ENCODE measurements around the gene JMJD1C. TPM values are rescaled to one million over a fixed set of nuclear protein-coding genes. Genes with fewer than 3 reads are reported as not detected.
A peak's percentile ranks its signal among the peaks of the same experiment; 100 is the strongest.
"Not testable (repeated sequence)": the region's sequence is repeated elsewhere in the genome, so short reads cannot be mapped to it uniquely, and the experiment has no call there.

JMJD1C gene
- total RNA-seq, 1 donor from 2014 or later: 84.2 TPM

DNA sequence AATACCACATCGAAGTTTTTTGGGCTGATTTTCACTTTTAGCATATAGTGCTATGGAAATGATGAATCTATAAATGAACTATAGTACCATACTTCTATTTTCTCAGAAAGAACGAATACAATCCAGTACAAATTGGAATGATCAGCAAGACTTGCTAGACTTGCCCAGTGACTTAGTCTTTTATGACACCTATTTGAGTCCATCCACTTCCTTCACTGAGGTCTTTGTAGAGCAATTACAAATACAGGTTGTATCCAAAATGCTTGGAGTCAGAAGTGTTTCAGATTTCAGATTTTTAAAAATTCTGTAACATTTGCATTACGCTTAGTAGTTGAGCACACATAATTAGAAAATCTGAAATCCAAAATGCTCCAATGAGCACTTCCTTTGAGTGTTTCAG lies 228.4 kb downstream of the JMJD1C start:
- Histone ChIP-seq H3K36me3 (no peaks in the 10 kb centered on the region), H3K9me3 (no peaks in the 10 kb centered on the region), H3K27me3 (no peaks in the 10 kb centered on the region), H3K4me1 (peaks cover 28% of the 10 kb centered on the region), H3K27ac (no peak overlapping the region), H3K4me3 (no peak overlapping the region)
- ATAC-seq (no peak), DNase-seq (no peak)
- TF ChIP-seq, protein P1, sequence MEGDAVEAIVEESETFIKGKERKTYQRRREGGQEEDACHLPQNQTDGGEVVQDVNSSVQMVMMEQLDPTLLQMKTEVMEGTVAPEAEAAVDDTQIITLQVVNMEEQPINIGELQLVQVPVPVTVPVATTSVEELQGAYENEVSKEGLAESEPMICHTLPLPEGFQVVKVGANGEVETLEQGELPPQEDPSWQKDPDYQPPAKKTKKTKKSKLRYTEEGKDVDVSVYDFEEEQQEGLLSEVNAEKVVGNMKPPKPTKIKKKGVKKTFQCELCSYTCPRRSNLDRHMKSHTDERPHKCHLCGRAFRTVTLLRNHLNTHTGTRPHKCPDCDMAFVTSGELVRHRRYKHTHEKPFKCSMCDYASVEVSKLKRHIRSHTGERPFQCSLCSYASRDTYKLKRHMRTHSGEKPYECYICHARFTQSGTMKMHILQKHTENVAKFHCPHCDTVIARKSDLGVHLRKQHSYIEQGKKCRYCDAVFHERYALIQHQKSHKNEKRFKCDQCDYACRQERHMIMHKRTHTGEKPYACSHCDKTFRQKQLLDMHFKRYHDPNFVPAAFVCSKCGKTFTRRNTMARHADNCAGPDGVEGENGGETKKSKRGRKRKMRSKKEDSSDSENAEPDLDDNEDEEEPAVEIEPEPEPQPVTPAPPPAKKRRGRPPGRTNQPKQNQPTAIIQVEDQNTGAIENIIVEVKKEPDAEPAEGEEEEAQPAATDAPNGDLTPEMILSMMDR (IDR thresholded peaks at IDR 0.05): no peak
- intact Hi-C loops (cut with DNase I): no loop called here

DNA sequence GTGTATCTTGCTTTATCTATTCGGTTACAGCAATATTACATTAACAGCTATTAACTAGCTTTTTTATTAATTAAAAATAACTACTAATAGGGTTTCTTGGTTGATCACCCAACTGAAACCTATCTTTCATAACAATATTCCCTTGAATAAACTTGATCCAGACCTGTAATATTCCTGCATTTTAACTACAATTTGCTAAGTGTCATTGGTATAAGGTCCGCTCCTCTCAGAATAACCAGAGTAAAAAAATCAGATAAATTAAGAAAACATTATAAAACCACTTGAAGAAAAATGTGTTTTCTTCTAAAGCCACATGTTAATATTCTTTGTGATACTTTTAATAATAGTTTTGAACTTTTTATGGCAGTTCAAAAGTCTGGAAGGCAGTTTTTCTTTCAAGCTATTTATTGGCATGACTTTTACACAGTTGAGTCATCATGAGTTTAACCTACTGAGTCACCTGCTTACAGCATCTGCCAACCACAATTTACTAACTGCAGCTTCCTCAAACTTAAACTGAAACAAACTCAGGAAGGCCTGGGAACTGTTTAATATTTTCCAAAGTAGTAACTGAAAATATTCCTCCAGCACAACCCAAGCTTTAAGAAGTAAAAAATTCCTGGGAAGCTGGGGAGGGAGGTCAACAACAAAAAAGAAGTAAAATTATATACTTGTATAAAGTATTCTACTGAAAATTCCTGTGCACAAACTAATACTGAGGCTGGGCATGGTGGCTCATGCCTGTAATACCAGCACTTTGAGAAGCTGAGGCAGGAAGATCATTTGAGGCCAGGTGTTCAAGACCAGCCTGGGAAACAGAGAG lies 229.5 kb downstream of the JMJD1C start:
- Histone ChIP-seq H3K27ac (peak overlapping the region; percentile 49), H3K9me3 (no peaks in the 10 kb centered on the region), H3K36me3 (no peaks in the 10 kb centered on the region), H3K27me3 (no peaks in the 10 kb centered on the region), H3K4me1 (peaks cover 18% of the 10 kb centered on the region), H3K4me3 (no peak overlapping the region)
- TF ChIP-seq, protein P1 (IDR thresholded peaks at IDR 0.05): no peak
- DNase-seq (no peak), ATAC-seq (peak; percentile 90)
- intact Hi-C loops (cut with DNase I): no loop called here

DNA sequence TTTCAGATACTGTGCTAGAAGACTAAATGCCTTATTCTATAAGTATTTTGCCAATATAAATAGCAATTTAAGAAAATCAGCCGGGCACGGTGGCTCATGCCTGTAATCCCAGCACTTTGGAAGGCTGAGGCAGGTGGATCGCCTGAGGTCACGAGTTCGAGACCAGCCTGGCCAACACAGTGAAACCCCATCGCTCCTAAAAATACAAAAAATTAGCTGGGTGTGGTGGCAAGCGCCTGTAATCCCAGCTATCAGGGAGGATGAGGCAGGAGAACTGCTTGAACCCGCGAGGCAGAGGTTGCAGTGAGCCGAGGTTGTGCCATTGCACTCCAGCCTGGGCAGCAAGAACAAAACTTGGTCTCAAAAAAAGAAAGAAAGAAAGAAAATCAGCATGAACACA lies 230.6 kb downstream of the JMJD1C start:
- H3K27ac ChIP-seq; H3K36me3 ChIP-seq; H3K4me3 ChIP-seq; intact Hi-C loops (cut with DNase I); DNase-seq; ATAC-seq; H3K27me3 ChIP-seq; H3K9me3 ChIP-seq: not testable (repeated sequence)
- peaks cover 15% of the 10 kb centered on the region for H3K4me1 ChIP-seq

DNA sequence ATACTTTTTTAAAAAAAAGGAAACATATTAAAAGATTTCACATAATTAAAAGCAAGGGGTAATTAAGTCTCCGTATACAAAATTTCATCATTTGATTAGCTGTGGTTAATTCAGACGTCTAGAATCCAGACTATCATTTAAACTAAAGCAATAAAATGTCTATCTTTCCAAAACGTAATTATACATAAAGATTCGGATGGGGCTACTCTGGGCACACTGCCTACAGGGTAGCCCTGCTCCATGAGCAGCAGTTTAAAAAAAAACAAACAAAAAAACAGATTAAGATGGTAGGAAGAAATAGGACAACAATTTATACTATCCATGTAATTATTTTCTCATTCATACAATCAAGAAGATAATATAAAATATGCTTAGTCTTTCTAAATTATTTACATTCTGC lies 236.6 kb downstream of the JMJD1C start:
- H3K9me3 ChIP-seq: no peaks in the 10 kb centered on the region
- peaks cover 16% of the 10 kb centered on the region for H3K4me1 ChIP-seq
- H3K27me3 ChIP-seq: no peaks in the 10 kb centered on the region
- H3K36me3 ChIP-seq: no peaks in the 10 kb centered on the region
- ATAC-seq (no peak), DNase-seq (no peak)
- intact Hi-C loops (cut with DNase I): no loop called here
- TF ChIP-seq, protein P1 (IDR thresholded peaks at IDR 0.05): no peak
- H3K27ac ChIP-seq: no peak overlapping the region
- H3K4me3 ChIP-seq: no peak overlapping the region

DNA sequence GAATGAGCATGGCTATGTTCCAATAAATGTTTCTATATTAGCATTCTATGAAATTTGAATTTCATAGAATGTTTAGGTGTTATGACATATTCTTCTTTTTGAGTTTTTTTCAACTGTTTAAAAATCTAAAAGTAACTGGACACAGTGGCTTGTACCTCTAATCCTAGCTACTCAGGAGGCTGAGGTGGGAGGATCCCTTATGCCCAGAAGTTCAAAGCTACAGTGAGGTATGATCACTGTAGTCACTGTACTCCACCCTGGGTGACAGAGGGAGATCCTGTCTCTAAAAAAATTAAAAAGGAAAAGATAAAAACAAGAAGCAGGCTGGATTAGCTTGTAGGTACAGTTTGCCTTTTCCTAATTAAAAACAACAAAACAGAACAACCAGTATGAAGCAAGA lies 237.5 kb downstream of the JMJD1C start:
- intact Hi-C loops (cut with DNase I): no loop called here
- no peak overlapping the region for H3K27ac ChIP-seq
- no peak overlapping the region for H3K4me3 ChIP-seq
- H3K9me3 ChIP-seq: no peaks in the 10 kb centered on the region
- H3K4me1 ChIP-seq: peaks cover 16% of the 10 kb centered on the region
- ATAC-seq: no peak
- TF ChIP-seq, protein P1 (IDR thresholded peaks at IDR 0.05): no peak
- H3K36me3 ChIP-seq: no peaks in the 10 kb centered on the region
- no peaks in the 10 kb centered on the region for H3K27me3 ChIP-seq
- no peak for DNase-seq

DNA sequence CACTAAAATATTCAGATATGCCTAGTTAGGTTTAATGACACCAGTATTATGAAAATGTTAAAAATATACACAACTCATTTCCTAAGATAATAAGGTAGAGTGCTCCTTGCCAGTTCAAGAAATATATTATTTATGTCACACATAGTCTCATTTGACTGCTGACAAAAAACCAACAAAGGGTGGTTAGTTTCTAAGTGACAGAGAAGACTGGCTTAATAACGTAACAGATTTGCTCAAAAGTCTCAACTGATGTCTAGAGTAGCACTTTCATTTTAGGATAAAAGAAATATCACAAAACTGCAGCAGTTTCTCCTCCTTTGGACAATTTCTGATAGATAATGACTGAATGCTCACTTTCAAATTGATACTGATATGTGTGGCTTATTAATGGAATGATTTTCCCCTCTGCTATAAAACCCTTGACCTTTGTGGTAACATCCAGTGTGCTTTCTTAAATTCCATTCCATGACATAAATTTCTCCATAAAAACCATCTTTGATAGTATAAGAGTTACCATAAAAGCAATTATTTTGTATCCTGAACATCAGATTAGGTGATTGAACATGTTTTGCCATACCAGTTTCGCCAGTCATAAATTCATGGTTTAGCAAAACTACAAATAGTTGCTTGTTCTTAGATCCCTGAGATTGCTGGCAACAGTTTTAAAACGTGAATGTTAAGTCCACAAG lies 238.4 kb downstream of the JMJD1C start:
- Histone ChIP-seq H3K36me3 (no peaks in the 10 kb centered on the region), H3K9me3 (no peaks in the 10 kb centered on the region), H3K4me1 (peaks cover 16% of the 10 kb centered on the region), H3K4me3 (no peak overlapping the region), H3K27ac (no peak overlapping the region), H3K27me3 (no peaks in the 10 kb centered on the region)
- intact Hi-C loops (cut with DNase I): no loop called here
- DNase-seq: no peak
- TF ChIP-seq, protein P1 (IDR thresholded peaks at IDR 0.05): no peak
- ATAC-seq: no peak
